Neural cell (in vitro differentiated cells): Measurements from ENCODE around the gene SYCE1L.

Experiments
- CTCF ChIP-seq: fragments of 450-650 bp; IDR thresholded peaks from 2 replicates; pipeline ENCODE4 v1.5.1; 2014; ENCODE audit warnings: antibody characterized with exemption, mild to moderate bottlenecking, moderate library complexity; ENCODE audit not compliant: poor library complexity, severe bottlenecking
- EZH2 ChIP-seq: fragments of 200-600, 300-800 bp; shearing (Covaris generic), sonication (generic); IDR thresholded peaks from 2 replicates; pipeline ENCODE4 v1.6.1; 2014; ENCODE audit warnings: antibody characterized with exemption, low read length, borderline replicate concordance, mild to moderate bottlenecking; ENCODE audit not compliant: insufficient read depth, poor library complexity, severe bottlenecking
- MXI1 ChIP-seq: fragments of 450-650 bp; conservative IDR thresholded peaks from 2 replicates; pipeline ENCODE4 v1.6.1; 2014; ENCODE audit warnings: antibody characterized with exemption, mild to moderate bottlenecking; ENCODE audit not compliant: poor library complexity, severe bottlenecking
- POLR2AphosphoS5 ChIP-seq: IDR thresholded peaks from 2 replicates; pipeline ENCODE4 v1.6.1; 2012
- REST ChIP-seq: IDR thresholded peaks from 2 replicates; pipeline ENCODE4 v1.6.1; 2012; ENCODE audit warnings: borderline replicate concordance
- SMC3 ChIP-seq: fragments of 450-650 bp; conservative IDR thresholded peaks from 2 replicates; pipeline ENCODE4 v1.6.1; 2014; ENCODE audit warnings: antibody characterized with exemption, mild to moderate bottlenecking, moderate library complexity; ENCODE audit not compliant: poor library complexity

- TF ChIP-seq CTCF (no peak), POLR2AphosphoS5 (no peak), MXI1 (no peak), EZH2 (no peak), REST (no peak), SMC3 (no peak)
Measured at GRCh38 chr16:77234611-77235010, 35.4 kb downstream of the SYCE1L start.
